HepG2 (cell line): Measurements from ENCODE around the gene ID3. TPM values are rescaled to one million over a fixed set of nuclear protein-coding genes. Genes with fewer than 3 reads are reported as not detected.

Experiments
- ATF3 ChIP-seq: sonication (generic); formaldehyde crosslinking; IDR thresholded peaks from 2 replicates; pipeline ENCODE4 v1.4.0; 2020; ENCODE audit warnings: missing genetic modification reagents
- ATM ChIP-seq: fragments of 450-650 bp; IDR thresholded peaks from 2 replicates; pipeline ENCODE4 v1.7.1; 2017; ENCODE audit warnings: mild to moderate bottlenecking, borderline replicate concordance
- DDIT3 ChIP-seq: sonication (generic); formaldehyde crosslinking; IDR thresholded peaks from 2 replicates; pipeline ENCODE4 v1.4.0; 2020; ENCODE audit warnings: mild to moderate bottlenecking, missing genetic modification reagents
- ERF ChIP-seq: IDR thresholded peaks from 2 replicates; pipeline ENCODE4 v1.6.1; 2018; ENCODE audit warnings: missing biosample characterization, missing genetic modification reagents
- FOXP1 ChIP-seq, 2 experiments: fragments of 450-650 bp in 1 of 2; IDR thresholded peaks; 2 replicates each; pipeline ENCODE4 v1.6.1; 2017 to 2018; ENCODE audit warnings: antibody characterized with exemption in 1 of 2
- GABPB1 ChIP-seq: IDR thresholded peaks from 2 replicates; pipeline ENCODE4 v1.6.1; 2016; ENCODE audit warnings: mild to moderate bottlenecking, missing genetic modification reagents, moderate library complexity, missing compliant biosample characterization
- HNF1B ChIP-seq: sonication (generic); formaldehyde crosslinking; IDR thresholded peaks from 2 replicates; pipeline ENCODE4 v1.5.1; 2020; ENCODE audit warnings: mild to moderate bottlenecking, moderate library complexity, missing genetic modification reagents
- HNRNPL ChIP-seq: fragments of 200-400 bp; formaldehyde crosslinking; IDR thresholded peaks from 2 replicates; pipeline ENCODE4 v1.6.1; 2017; ENCODE audit warnings: mild to moderate bottlenecking, low read depth, low read length
- JUN ChIP-seq: sonication (generic); formaldehyde crosslinking; IDR thresholded peaks from 2 replicates; pipeline ENCODE4 v1.4.0; 2020; ENCODE audit warnings: mild to moderate bottlenecking, missing genetic modification reagents
- KDM6A ChIP-seq: IDR thresholded peaks from 2 replicates; pipeline ENCODE4 v1.6.1; 2016; ENCODE audit warnings: low read depth
- MLLT10 ChIP-seq: sonication (generic); formaldehyde crosslinking; IDR thresholded peaks from 2 replicates; pipeline ENCODE4 v1.4.0; 2020; ENCODE audit warnings: missing genetic modification reagents
- NONO ChIP-seq, 2 experiments: fragments of 450-650 bp in 1 of 2; sonication (generic) in 1 of 2; formaldehyde crosslinking in 1 of 2; IDR thresholded peaks in 1 of 2; conservative IDR thresholded peaks in 1 of 2; 2 replicates each; pipeline versions ENCODE4 v1.6.1 to v1.8.0; 2017 to 2022; ENCODE audit warnings: mild to moderate bottlenecking in 1 of 2, missing genetic modification reagents in 1 of 2, moderate library complexity in 1 of 2
- PATZ1 ChIP-seq: sonication (generic); formaldehyde crosslinking; IDR thresholded peaks from 2 replicates; pipeline ENCODE4 v1.4.0; 2020; ENCODE audit warnings: missing genetic modification reagents
- RARA ChIP-seq: IDR thresholded peaks from 2 replicates; pipeline ENCODE4 v1.6.1; 2016; ENCODE audit warnings: missing genetic modification reagents, missing compliant biosample characterization
- RFXANK ChIP-seq: IDR thresholded peaks from 2 replicates; pipeline ENCODE4 v1.6.1; 2016
- SOX6 ChIP-seq, 2 experiments: fragments of 450-650 bp in 1 of 2; sonication (generic) in 1 of 2; formaldehyde crosslinking in 1 of 2; IDR thresholded peaks; 2 replicates each; pipeline versions ENCODE4 v1.4.0 to v1.6.1; 2017 to 2020; ENCODE audit warnings: antibody characterized with exemption in 1 of 2, mild to moderate bottlenecking in 1 of 2, missing genetic modification reagents in 1 of 2
- SRSF1 ChIP-seq: fragments of 200-400 bp; formaldehyde crosslinking; optimal IDR thresholded peaks from 2 replicates; pipeline ENCODE3; 2017; ENCODE audit warnings: mild to moderate bottlenecking, low read depth, low read length, moderate library complexity
- ZBTB42 ChIP-seq: sonication (generic); formaldehyde crosslinking; IDR thresholded peaks from 2 replicates; pipeline ENCODE4 v1.5.0; 2020; ENCODE audit warnings: mild to moderate bottlenecking, missing genetic modification reagents
- ZFP91 ChIP-seq: sonication (generic); formaldehyde crosslinking; IDR thresholded peaks from 2 replicates; pipeline ENCODE4 v1.9.0; 2022; ENCODE audit warnings: missing genetic modification reagents, mild to moderate bottlenecking, borderline replicate concordance
- ZNF441 ChIP-seq: sonication (generic); formaldehyde crosslinking; IDR thresholded peaks from 2 replicates; pipeline ENCODE4 v1.7.0; 2021; ENCODE audit warnings: missing genetic modification reagents, borderline replicate concordance
- ZNF496 ChIP-seq: sonication (generic); formaldehyde crosslinking; IDR thresholded peaks from 2 replicates; pipeline ENCODE4 v1.8.1; 2023; ENCODE audit warnings: mild to moderate bottlenecking, moderate library complexity, missing genetic modification reagents; ENCODE audit not compliant: insufficient replicate concordance
- ZNF605 ChIP-seq: sonication (generic); formaldehyde crosslinking; IDR thresholded peaks from 2 replicates; pipeline ENCODE4 v1.8.0; 2022; ENCODE audit warnings: mild to moderate bottlenecking, missing genetic modification reagents
- ZNF766 ChIP-seq: sonication (generic); formaldehyde crosslinking; IDR thresholded peaks from 2 replicates; pipeline ENCODE4 v1.5.0; 2020; ENCODE audit warnings: missing genetic modification reagents, borderline replicate concordance
- ZSCAN25 ChIP-seq: sonication (generic); formaldehyde crosslinking; IDR thresholded peaks from 2 replicates; pipeline ENCODE4 v1.8.0; 2022; ENCODE audit warnings: mild to moderate bottlenecking, missing genetic modification reagents
- polyA plus RNA-seq, 8 experiments: library from polyadenylated mRNA; depleted of rRNA in 3 of 8; stranded (reverse) in 7 of 8; unstranded in 1 of 8; fragments of >200 nt; fragmentation: Illumina TruSeq in 4 of 8; extraction: Trizol in 4 of 8; gene quantifications; 2 replicates each; pipeline versions ENCODE4 v1.2.1 to v1.2.3, GENCODE V29; 2011 to 2016; ENCODE audit warnings: low read depth in 4 of 8, missing spikeins in 1 of 8, mixed read lengths in 1 of 8; ENCODE audit not compliant: insufficient read depth in 1 of 8
- total RNA-seq, 5 experiments: library from RNA; depleted of rRNA; stranded (reverse); fragments of >200 nt; fragmentation: Illumina TruSeq; extraction: Trizol; gene quantifications; 2 replicates each; pipeline ENCODE4 v1.2.3, GENCODE V29; 2016; ENCODE audit warnings: low read depth in 1 of 5

ID3 gene
- total and polyA plus RNA-seq, 2 of the 13 experiments (the other 11 are each of a cell fraction or from before 2014, with no cell fraction given), result 64.8 to 115 TPM

- TF ChIP-seq ATF3 (CRISPR knock-in tag), result peak; percentile 86
- TF ChIP-seq DDIT3 (CRISPR knock-in tag), result no peak
- no peak for TF ChIP-seq HNF1B (CRISPR knock-in tag)
- peak; percentile 63 for TF ChIP-seq RARA (CRISPR knock-in tag)
- TF ChIP-seq MLLT10 (CRISPR knock-in tag), result no peak
- no peak for TF ChIP-seq SOX6 (IDR thresholded peaks at IDR 0.05)
- peak; percentile 57 for TF ChIP-seq SOX6 (CRISPR knock-in tag; IDR thresholded peaks at IDR 0.05)
- peak; percentile 73 for TF ChIP-seq JUN (CRISPR knock-in tag)
- peak; percentile 90 for TF ChIP-seq ZBTB42
- peak; percentile 48; the same call in 1 of the 2 replicates for TF ChIP-seq KDM6A (CRISPR knock-in tag)
- TF ChIP-seq PATZ1 (CRISPR knock-in tag), result peak; percentile 81
- TF ChIP-seq SRSF1, result peak; percentile 85
- TF ChIP-seq ZSCAN25 (CRISPR knock-in tag), result peak; percentile 39; the same call in 1 of the 2 replicates
- peak; percentile 55; the same call in 1 of the 2 replicates for TF ChIP-seq ZNF605
- peak; percentile 56; the same call in 1 of the 2 replicates for TF ChIP-seq GABPB1 (CRISPR knock-in tag)
- TF ChIP-seq ZFP91 (CRISPR knock-in tag), result peak; percentile 53; the same call in 1 of the 2 replicates
- TF ChIP-seq FOXP1 (IDR thresholded peaks at IDR 0.05), result no peak
- peak; percentile 38; the same call in 1 of the 2 replicates for TF ChIP-seq FOXP1 (CRISPR knock-in tag; IDR thresholded peaks at IDR 0.05)
- 0 out of 2 replicates have a peak, but pooled peaks have one; percentile 25 for TF ChIP-seq RFXANK (CRISPR knock-in tag)
- peak; percentile 83; the same call in 1 of the 2 replicates for TF ChIP-seq HNRNPL
- no peak for TF ChIP-seq NONO (IDR thresholded peaks at IDR 0.05)
- TF ChIP-seq NONO (CRISPR knock-in tag; conservative IDR thresholded peaks at IDR 0.05), result 0 out of 2 replicates have a peak, but pooled peaks have one; percentile 36
- no peak for TF ChIP-seq ATM
- no peak for TF ChIP-seq ZNF496 (CRISPR knock-in tag)
- TF ChIP-seq ZNF441 (CRISPR knock-in tag), result no peak
- no peak for TF ChIP-seq ZNF766 (CRISPR knock-in tag)
- TF ChIP-seq ERF, result no peak
These were observed 32.3 kb upstream of the ID3 start (continued) for GRCh38 chr1:23591460-23592208.
